Left kidney (tissue), 2 donors: ENCODE results near the gene ADAMTS12. TPM values are rescaled to one million over a fixed set of nuclear protein-coding genes. Genes with fewer than 3 reads are reported as not detected.
"Not testable (repeated sequence)": the region's sequence is repeated elsewhere in the genome, so short reads cannot be mapped to it uniquely, and the experiment has no call there.

Source experiments
- DNase-seq: peaks from one replicate; pipeline ENCODE4 v3.0.0-alpha.2; 2013
- polyA plus RNA-seq: library from polyadenylated mRNA; unstranded; fragments of 120-200 nt; gene quantifications from one replicate; pipeline ENCODE4 v1.2.1, GENCODE V29; 2013; ENCODE audit not compliant: insufficient read length

The ADAMTS12 gene
- polyA plus RNA-seq, 1 donor: 18.3 TPM

DNA sequence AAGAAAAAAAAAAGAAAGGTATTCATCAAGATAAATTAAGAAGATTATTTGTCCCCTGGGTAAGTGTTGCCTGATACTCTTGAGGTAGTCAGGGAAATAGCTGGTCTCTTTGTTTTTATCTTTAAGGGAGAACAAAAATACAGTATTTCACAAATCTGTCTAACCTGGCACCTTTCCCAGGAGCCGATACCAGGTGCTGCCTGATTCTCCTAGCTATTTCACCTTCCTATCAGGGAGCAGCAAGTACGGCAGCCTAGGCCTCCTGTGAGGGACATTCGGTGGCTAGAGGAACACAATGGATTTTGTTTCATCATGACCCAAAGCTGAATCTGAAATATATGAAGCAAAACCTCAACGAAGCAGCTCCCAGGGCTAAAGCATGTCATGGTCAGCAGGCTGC is 365.0 kb downstream of the ADAMTS12 start:
- DNase-seq: no peak

GRCh38 chr5:33524476-33524875 is 367.3 kb downstream of the ADAMTS12 start:
- DNase-seq: no peak

GRCh38 chr5:33523208-33523771 is 368.5 kb downstream of the ADAMTS12 start:
- no peak for DNase-seq

- no peak for DNase-seq
Observed at GRCh38 chr5:33516421-33516820, 375.4 kb downstream of the ADAMTS12 start.

DNA sequence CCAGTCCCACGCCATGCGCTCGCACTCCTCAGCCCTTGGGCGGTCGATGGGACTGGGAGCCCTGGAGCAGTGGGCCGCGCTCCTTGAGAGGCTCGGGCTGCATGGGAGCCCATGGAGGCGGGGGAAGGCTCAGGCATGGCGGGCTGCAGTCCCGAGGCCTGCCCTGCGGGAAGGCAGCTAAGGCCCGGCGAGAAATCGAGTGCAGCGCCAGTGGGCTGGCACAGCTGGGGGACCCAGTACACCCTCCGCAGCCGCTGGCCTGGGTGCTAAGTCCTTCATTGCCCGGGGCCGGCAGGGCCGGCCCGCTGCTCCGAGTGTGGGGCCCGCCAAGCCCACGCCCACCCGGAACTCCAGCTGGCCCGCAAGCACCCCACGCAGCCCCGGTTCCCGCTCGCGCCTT is 376.4 kb downstream of the ADAMTS12 start:
- not testable (repeated sequence) for DNase-seq

- no peak for DNase-seq
Observed at GRCh38 chr5:33513462-33514185, 378.2 kb downstream of the ADAMTS12 start.

DNA sequence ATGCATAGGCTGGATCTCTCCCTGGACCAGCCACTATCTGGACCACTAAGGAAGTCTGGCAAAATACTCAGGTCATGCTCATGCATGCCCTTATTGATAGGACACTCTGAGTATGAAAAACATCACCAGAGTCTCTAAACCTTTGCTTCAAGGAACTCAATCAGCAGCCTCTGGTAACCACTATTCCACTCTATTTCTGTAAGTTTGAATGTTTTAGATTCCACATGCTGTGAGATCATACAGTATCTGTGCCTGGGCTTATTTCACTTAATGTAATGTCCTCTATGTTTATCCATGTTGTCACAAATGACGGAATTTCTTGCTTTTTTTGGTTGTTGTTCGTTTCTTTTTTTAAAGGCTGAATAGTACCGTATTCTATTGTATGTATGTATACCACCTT is 382.8 kb downstream of the ADAMTS12 start:
- DNase-seq: no peak

DNA sequence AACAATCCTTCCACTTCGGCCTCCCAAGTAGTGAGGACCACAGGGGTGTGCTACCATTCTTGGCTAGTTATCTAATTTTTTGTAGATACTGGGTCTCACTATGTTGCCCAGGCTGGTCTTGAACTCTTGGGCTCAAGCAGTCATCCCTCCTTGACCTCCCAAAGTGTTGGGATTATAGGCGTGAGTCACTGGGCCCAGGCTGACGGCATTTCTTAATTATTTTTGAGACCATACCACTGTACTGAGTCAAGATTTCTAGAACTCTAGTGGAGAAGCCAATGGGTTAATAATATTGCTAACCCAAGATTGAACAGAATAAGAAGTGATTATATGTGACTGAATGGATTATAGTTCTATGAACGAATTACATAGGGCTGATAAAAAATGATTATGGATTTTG is 384.4 kb downstream of the ADAMTS12 start:
- no peak for DNase-seq

DNA sequence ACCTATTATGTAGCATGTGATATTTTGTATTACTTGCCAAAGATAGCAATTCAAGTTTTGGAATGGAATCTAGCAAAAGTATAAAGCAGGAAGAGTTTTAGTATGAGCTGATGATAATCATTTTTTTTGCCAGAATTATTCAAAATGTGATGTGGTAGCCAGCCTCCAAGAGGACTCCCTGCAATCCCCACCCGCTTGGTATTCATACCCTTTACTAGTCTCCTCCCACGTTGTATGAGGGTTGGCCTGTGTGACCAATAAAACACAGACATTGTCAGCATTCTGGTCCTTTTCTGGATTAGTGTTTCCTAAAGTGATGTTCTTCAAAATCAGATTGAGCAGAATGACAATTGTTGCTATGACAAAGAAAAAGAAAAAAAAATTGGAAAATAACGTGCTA is 387.2 kb downstream of the ADAMTS12 start:
- no peak for DNase-seq

DNA sequence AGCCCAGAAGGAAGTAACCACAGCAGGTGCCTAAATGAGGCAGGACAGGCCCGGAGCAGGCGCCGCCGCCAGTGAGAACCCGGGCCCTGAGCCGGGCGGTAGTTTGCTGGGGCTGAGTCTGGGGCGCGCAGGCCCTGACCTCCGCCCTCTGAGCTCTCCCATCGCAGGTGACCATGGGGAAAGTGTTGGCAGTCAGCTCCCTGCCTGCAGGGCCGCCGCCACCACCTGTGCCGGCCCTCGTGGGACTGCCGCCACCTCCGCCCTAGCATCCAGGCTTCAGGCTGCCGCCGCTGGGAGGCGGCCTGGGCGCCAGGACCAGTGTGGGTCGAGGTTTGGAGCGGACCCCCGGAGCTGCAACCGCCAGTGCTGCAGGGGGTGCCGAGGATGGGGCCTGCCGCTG is 389.9 kb downstream of the ADAMTS12 start:
- no peak for DNase-seq

GRCh38 chr5:33501260-33501659 is 390.5 kb downstream of the ADAMTS12 start:
- no peak for DNase-seq

DNA sequence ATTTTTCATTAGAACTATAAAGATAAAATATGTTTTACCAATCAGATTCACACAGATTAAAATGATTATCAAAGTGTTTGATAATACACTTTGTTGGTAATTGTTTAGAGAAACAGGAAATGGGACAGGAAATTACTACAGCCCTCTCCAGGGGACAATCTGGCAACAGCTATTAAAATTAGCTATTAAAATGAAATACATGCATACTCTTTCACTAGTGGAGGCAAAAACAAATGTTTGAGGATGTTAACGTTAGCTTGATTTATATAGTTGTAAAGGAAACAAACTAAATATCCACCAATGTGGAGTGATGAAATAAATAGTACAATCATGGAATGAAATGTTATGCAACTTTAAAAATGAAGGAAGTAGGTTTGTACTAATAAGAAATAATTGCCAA is 397.3 kb downstream of the ADAMTS12 start:
- DNase-seq: no peak

DNA sequence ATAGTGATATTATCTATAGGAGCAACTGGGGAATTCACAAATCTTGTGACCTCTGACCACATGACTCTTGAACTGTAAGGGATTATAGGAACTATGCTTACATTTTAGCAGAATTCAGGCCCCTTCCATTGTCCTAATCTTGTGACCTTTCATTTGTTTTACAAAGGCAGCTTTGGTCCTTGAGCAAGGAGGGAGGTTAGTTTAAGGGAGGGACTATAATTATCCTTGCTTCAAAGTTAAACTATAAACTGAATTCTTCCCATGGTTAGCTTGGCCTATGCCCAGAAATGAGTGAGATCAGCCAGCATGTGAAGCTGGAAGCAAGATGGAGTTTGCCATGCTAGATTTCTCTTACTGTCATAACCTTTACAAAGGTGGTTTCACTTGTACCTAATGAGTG is 399.8 kb downstream of the ADAMTS12 start:
- DNase-seq: no peak

GRCh38 chr5:33490071-33490665 is 401.6 kb downstream of the ADAMTS12 start:
- DNase-seq: no peak

DNA sequence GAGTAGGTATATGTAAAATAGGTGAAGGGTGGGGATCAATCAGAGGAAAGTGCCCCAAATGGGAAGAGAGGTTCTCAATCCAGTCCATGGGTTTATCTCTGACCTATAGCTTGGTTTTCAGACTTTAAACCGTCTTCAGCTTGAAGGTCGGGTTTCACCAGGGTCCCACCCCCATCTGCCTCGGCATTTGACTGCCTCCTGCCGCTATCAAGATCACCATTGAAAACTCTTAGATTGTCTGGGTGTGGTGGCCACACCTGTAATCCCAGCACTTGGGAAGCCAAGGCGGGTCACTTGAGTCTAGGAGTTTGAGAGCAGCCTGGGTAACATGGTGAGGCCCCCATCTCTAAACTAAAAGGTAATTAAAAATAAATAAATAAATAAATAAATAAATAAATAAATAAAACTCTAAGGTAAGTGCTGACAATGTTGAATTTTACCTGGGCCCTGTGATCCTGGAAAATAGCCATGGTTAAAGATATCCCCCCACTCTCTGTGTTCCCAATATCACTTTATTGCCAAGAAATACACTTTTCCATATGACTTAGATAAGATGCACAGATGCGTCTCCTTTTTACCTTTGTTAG is 402.2 kb downstream of the ADAMTS12 start:
- no peak for DNase-seq

- DNase-seq: no peak
Observed at GRCh38 chr5:33488558-33489355, 403.0 kb downstream of the ADAMTS12 start.

- no peak for DNase-seq
Observed at GRCh38 chr5:33487236-33487635, 404.6 kb downstream of the ADAMTS12 start.

DNA sequence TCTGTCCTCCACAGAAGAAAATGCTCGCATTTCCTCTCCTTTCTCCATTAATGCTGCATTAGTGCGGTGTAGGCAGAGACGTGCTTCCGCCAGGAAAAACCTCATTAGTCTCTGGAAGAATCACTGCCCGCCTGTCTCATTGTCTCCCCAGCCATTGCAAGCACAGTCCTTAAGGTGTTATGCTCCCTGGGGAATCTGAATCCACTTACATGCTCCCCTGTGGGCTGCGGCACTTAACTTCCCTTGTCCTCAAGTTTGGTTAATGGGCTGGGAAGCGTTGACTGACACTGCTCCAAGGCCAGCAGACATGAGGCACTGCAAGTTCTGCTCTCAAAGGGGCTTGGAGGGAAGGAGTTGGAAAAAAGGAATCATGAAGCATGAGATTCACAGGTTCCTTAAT is 409.5 kb downstream of the ADAMTS12 start:
- no peak for DNase-seq

GRCh38 chr5:33480876-33481275 is 410.9 kb downstream of the ADAMTS12 start:
- DNase-seq: no peak

GRCh38 chr5:33479311-33479710 is 412.5 kb downstream of the ADAMTS12 start:
- peak; percentile 31 for DNase-seq

- no peak for DNase-seq
Observed at GRCh38 chr5:33477816-33478215, 414.0 kb downstream of the ADAMTS12 start.

GRCh38 chr5:33476992-33477391 is 414.8 kb downstream of the ADAMTS12 start:
- no peak for DNase-seq

DNA sequence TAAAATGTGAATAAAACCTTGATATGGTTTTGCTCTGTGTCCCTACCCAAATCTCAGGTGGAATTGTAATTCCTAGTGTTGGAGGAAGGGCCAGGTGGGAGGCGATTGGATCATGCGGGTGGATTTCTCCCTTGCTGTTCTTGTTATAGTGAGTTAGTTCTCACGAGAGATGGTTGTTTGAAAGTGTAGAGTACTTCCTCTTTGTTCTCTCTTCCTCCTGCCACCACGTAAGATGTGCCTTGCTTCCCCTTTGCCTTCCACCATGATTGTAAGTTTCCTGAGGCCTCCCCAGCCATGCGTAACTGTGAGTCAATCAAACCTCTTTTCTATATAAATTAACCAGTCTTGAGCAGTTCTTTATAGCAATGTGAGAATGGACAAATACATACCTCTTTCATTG is 416.1 kb downstream of the ADAMTS12 start:
- DNase-seq: no peak
